Measurements from ENCODE around the gene FAM50A.
A peak's percentile ranks its signal among the peaks of the same experiment; 100 is the strongest.

Gene FAM50A

DNA sequence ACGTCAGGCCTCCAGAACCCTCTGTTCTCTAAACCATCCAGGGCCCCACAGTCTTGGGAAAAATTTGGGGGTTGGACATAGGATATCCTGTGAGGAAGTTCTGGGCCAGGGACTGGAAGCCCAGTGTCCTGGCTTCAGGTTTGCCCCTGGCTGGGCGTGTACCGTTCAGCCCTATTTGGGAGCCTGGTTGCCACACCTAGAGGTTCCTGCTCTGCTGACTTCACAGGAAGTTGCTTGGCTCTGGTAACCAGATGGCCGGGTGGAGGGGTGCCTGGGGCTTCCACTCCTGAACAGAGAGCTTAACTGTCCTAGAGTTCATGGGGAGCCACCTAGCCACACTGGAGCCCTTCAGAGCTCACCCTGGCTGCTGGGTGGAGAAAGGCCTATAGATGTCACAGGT is 31.5 kb upstream of the FAM50A start:
- DNase-seq (ENCODE audit: low read depth in 1 of 2, low spot score in 1 of 2), result no peak

DNA sequence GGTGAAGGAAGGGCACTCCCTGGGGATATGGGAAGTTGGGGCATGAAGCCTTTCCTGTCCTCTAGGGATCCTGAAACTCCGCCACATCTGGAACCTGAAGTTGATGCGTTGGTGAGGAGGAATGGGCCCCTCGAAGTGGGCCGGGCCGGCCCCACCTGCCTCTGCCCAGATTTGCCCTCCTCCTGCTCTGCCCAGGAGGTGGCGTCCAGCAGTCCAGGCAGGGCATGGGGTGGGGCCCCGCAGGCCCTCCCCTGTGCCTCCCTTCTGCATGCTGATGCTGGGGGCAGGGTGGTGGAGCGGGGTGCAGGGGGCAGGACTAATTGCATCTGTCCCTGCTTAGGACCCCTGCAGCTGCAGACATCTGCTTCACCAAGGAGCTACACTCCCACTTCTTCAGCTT is 30.8 kb upstream of the FAM50A start:
- no peak for DNase-seq (ENCODE audit: low read depth in 1 of 2, low spot score in 1 of 2)

DNA sequence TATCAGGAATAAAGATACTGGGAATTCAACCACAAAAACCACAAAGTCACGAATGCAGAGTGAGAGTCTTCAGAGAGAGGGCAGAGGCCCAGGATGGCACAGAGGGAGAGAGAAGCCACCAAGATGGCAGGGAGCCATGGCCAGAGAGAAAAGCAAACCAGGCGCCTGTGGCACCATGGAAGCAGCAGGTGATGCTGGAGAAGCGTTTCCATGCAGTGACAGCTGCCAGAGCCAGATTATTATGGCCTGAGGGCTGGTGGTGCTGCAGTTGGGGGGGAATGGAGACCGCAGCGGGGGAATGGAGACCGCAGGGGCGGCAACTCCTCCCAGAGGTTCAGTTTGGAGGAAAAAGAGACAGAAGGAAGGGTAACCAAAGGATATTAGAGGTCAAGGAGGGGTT is 26.8 kb upstream of the FAM50A start:
- no peak for DNase-seq (ENCODE audit: low read depth in 1 of 2, low spot score in 1 of 2)

DNA sequence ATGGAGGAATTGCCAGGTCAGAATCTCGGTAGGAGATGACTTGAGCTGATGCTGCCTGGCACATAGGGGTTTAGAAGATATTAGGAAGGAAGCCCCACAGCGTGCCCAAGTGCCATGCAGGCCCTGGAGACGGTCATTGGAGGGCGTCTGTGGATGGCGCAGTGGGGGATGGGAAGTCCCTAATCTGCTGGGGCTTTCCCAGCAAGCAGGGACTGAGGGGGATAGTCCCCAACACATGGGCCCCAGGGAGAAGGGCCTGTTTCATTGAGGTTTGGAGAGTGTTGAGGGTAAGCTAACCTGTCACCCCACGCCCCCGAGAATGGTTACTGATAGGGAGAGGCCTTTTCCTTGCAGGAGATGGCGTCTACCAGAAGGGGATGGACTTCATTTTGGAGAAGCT is 24.8 kb upstream of the FAM50A start:
- no peak for DNase-seq (ENCODE audit: low read depth in 1 of 2, low spot score in 1 of 2)

DNA sequence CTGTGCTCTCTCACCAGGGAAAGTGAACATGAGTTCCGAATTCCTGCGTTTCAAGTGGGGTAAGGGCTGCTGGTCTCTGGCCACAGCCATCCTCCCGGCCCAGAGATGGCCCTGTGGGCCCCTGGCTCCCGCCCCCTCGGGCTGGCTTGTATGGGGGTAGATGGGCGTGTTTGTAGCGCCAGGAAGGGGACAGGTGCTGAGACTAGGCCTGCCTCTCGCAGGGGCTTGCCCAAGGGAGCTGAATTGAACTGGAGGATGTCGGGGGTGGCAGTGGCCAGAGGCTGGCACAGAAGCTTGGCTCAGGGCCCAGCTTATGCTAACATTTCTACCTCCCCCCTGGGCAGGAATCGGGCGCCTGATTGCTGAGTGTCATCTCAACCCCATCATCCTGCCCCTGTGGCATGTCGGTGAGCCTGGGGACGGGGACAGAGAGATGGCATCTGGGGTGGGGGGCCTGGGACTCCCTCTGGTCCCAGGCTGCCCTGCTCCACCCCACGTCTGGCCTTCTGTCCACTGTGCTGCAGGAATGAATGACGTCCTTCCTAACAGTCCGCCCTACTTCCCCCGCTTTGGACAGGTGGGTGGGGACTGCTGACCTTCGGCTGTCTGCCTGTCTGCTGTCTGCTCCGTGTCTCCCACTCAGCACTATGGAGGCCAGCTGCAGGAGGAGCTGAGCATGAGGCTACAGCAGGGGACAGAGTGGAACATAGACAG is 24.1 kb upstream of the FAM50A start:
- DNase-seq (ENCODE audit: low read depth in 1 of 2, low spot score in 1 of 2), result no peak

DNA sequence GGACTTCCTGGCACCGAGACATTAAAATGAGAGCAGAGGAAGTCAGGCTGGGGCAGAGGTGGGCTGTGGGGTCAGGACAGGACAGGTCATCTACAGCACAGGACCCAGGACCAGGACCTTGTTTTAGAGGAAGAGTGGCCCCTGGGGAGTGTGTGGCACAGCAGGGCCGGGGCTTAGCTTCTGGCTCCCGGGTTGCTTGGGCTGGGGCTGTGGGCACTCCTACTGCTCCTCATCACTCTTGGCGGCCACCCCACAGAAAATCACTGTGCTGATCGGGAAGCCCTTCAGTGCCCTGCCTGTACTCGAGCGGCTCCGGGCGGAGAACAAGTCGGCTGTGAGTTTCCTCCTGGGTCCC is 23.6 kb upstream of the FAM50A start:
- no peak for DNase-seq (ENCODE audit: low read depth in 1 of 2, low spot score in 1 of 2)

DNA sequence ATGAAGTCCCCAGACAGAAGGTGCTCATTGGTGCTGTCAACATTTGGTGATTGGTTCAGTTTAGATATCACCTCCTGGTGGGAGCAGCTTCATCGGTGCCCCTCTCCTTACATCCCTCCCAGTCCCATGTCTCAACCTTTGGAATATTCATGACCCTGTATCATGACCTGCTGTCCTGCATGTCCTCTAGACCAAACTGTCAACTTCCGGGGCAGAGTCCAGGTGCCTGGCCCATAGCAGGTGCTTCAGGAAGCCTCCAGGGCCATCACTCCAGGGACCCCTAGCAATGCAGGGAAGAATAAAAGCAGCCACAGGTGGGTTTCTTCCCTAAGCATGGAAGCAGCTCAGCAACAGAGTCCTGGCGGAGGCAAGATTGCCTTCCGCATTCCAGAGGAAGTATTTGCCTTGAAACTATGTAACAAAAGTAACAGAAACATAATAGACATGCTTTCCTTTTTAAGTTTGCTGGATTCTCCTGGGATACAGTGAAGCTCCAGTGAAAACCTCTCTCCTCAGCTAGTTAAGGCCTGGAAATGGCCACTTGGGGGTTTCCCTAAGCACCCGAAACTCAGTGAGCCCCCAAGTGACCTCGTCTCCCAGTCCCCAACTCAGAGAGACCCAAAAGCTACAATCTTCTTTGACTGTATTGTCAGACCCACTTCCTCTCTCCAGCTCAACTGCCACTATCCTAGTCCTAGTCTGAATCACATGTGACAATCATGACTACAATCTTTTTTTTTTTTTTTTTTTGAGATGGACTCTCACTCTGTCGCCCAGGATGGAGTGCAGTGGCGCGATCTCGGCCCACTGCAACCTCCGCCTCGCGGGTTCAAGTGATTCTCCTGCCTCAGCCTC is 16.8 kb upstream of the FAM50A start:
- no peak for DNase-seq (ENCODE audit: low read depth in 1 of 2, low spot score in 1 of 2)

DNA sequence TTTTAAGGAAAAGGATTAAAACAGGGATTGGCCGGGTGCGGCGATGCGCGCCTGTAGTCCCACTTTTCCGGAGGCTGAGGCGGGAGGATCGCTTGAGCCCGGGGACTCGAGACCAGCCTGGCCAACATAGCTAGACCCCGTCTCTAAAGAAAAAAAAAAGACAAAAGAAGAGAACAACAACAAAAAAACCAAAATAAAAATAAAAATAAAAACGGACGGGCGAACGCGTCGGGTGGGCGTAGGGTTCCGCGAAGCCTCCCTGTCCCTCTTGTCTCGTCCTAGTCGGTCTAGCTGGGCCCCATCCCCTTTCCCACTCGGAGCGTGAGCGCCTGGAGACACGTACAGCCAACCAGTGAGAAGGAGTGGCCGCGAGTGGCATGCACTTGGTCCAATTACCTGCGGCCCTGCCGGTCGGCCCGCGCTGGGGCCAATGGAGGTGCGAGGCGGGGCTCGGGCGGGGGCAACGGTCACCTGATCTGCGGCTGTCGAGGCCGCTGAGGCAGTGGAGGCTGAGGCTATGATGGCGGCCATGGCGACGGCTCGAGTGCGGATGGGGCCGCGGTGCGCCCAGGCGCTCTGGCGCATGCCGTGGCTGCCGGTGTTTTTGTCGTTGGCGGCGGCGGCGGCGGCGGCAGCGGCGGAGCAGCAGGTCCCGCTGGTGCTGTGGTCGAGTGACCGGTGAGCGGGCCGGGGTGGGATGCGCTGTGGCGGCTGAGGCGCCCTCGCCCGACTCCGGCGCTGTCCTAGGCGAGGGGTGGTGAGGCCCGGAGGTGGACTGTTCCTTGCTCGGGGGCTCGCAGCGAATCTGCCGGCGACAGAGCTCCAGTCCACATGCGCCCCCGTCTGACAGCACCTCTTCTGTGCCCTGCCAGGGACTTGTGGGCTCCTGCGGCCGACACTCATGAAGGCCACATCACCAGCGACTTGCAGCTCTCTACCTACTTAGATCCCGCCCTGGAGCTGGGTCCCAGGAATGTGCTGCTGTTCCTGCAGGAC is 15.5 kb upstream of the FAM50A start, which contains the start of gene ATP6AP1:
ATP6AP1 (plus strand) TSS at position 502 of the 996 bp plus-strand sequence; CDS start at position 518, 16 bp downstream.
- DNase-seq (ENCODE audit: low read depth in 1 of 2, low spot score in 1 of 2), result peak; percentile 67 to 80

DNA sequence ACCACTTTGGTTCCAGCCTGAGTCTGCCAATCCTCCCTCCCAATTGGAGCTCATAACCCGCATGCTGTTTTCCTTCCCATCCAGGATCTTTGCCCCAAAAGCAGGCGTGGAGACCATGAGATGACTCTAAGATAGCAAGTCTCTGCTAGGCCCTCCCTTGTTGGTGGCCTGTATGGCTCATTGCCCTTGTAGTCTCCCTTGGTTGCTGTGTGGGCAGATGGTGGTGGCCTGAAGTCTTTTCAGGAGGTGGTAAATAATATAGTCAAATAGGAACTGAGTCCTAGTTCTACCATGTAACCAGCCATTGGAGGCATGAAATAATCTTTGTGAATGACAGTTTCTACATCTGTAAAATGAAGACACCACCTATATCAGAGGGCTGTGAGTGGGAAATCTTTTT is 14.2 kb upstream of the FAM50A start:
- DNase-seq (ENCODE audit: low read depth in 1 of 2, low spot score in 1 of 2), result no peak

DNA sequence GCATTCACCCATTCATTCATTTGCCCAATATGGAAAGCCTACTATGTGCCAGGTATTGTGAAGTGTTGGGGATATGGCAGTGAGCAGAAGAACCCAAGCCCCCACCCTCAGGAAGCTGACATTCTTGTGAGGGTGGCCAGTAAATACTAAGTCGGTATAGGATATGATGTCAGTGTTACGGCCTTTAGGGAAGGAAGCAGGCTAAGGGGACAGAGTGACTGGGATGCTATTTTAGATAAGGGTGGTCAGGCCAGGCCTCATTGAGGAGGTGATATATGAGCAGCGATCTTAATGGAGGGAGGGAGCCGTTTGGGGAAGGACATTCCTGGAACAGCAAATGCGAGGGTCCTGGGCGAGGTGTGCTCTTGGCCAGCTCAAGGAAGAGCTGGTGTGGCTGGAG is 13.5 kb upstream of the FAM50A start:
- no peak for DNase-seq (ENCODE audit: low read depth in 1 of 2, low spot score in 1 of 2)

DNA sequence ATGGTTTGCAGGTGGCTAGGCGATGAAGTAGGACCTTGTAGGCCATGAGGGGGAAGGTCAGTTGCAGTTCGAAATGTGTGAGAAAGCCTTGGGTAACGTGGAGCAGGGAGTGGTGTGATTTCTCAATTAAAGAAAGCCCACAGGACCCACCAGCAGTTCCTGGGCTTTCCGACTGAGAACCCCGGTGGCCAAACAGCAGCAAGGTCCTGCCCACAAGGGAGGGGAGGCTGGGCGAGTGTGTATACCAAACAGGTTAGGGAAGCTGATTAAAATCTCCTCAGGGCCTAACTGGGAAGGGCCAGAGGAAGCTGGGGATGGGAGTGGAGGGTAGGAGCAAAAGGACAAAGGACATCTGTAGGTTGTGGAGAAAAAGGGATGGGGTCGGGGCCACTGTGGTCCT is 13.0 kb upstream of the FAM50A start:
- no peak for DNase-seq (ENCODE audit: low read depth in 1 of 2, low spot score in 1 of 2)

DNA sequence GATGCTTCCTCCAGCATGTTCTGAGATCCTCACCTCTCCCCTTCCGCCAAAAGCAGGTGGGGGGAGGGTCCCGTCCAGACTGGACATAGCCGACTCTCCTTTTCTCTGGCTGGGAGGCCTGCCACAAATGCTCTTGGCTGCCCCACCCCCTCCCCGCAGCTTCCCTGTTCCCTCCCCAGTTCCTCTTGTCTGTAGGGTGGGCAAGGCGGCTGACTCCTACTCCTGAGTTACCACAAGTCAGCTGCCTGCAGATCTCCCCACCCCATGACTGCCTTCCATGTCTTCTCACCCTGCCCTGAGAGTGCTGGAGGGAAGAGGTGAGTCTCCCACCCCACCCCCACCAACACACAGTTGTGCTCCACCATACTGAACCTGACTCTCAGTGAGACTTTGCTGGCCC is 12.6 kb upstream of the FAM50A start:
- DNase-seq (ENCODE audit: low read depth in 1 of 2, low spot score in 1 of 2), result no peak

DNA sequence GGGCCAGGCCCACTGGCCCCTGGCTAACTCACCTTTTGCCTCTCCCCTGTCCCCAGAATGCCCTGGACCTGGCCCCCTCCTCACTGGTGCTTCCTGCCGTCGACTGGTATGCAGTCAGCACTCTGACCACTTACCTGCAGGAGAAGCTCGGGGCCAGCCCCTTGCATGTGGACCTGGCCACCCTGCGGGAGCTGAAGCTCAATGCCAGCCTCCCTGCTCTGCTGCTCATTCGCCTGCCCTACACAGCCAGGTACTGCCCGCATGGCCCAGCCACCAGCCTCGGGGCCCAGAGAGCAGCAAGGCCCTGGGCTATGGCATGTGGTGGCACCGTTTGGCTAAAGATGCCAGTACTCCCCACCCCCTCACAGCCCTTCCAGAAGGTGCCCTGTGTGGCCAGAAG is 11.7 kb upstream of the FAM50A start:
- DNase-seq (ENCODE audit: low read depth in 1 of 2, low spot score in 1 of 2), result no peak

DNA sequence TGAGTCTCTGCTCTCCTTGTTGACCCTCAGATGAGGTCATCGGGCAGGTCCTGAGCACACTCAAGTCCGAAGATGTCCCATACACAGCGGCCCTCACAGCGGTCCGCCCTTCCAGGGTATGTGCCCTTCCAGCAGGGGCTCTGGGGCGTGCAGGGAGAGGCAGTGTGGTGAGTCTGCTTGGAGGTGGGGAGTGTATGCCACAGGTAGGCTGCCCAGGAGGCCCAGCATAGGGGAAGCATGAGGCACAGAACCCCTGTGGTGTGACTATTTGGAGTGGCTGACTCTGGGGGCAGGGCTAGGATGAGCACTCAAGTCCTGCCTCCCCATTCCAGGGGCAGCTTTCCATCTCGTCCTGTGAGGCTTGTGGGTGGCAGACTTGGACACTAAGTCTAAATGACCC is 10.3 kb upstream of the FAM50A start:
- no peak for DNase-seq (ENCODE audit: low read depth in 1 of 2, low spot score in 1 of 2)

DNA sequence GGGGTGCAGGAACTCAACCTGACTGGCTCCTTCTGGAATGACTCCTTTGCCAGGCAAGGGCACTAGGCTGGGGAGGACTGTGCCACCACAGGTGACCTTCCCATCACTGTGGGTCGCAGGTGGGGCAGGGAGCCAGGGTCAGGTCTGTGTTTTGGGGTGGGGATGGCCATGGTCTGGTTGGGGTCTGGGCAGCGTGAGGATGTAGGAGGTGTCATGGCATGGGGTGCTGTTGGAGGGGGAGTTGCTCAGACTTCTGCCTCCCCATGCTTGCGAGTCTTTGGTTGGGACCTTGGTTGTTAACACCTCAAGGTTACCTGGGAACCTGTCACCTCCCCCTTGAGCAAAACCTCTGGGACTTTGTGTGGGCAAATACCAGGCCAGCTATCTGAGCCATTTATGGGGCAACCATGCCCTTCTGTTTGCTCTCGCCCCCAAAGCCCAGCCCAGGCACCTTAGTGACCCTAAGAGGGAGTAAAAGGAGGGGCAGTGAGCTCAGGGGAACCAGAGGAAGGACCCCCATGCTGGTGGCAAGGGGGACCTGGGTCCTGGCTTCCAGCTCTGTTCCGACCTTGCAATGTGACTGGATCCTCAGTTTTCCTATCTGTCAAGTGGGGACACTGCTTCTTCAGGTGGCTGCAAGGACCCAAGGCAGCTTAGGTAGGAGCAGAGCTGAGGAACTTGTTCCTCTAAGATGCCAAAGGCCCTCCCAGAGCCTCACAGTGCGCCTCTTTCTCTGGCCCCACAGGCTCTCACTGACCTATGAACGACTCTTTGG is 9.4 kb upstream of the FAM50A start:
- DNase-seq (ENCODE audit: low read depth in 1 of 2, low spot score in 1 of 2), result no peak

DNA sequence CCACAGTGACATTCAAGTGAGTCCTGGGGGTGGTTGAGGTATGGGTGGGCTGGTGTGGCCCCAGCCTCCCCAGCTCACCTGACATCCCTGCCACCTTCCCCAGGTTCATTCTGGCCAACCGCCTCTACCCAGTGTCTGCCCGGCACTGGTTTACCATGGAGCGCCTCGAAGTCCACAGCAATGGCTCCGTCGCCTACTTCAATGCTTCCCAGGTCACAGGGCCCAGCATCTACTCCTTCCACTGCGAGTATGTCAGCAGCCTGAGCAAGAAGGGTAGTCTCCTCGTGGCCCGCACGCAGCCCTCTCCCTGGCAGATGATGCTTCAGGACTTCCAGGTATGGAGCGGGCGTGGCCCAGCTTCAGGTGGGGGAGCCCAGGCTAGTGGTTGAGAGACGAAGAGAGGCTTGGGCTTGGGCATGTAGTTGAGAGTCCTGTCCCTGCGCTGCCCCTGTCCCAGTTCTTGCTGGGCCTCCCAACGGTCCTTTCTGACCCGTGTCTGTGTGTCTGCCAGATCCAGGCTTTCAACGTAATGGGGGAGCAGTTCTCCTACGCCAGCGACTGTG is 8.7 kb upstream of the FAM50A start:
- DNase-seq (ENCODE audit: low read depth in 1 of 2, low spot score in 1 of 2), result no peak

DNA sequence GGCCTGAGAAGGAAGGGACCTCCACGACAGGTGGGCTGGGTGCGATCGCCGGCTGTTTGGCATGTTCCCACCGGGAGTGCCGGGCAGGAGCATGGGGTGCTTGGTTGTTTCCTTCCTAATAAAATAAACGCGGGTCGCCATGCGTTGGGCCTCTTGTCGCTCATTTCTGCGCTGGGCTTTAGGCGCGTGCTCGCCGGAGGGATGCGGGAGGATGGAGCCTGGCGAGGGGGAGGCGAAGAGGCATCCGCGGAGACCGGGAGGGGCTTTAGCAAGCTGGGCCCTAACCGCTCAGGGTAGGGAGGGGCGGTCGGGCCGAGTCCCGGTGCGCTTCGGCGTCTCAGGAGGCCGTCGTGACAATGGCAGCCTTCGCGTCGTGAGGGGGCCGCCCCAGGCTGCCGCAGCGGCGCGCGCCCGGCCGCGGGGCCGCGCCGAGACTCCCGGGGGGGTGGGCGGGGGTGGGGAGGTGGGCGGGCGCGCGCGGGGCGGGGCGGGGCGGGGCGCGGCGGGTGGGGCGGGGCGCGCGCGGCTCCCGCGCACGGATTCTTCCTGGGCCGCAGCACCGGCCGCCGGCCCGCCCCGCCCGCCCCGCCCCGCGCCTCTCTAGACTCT is 7.5 kb upstream of the FAM50A start:
- peak in 1 of 2 donors; percentile 43 for DNase-seq (ENCODE audit: low read depth in 1 of 2, low spot score in 1 of 2)

DNA sequence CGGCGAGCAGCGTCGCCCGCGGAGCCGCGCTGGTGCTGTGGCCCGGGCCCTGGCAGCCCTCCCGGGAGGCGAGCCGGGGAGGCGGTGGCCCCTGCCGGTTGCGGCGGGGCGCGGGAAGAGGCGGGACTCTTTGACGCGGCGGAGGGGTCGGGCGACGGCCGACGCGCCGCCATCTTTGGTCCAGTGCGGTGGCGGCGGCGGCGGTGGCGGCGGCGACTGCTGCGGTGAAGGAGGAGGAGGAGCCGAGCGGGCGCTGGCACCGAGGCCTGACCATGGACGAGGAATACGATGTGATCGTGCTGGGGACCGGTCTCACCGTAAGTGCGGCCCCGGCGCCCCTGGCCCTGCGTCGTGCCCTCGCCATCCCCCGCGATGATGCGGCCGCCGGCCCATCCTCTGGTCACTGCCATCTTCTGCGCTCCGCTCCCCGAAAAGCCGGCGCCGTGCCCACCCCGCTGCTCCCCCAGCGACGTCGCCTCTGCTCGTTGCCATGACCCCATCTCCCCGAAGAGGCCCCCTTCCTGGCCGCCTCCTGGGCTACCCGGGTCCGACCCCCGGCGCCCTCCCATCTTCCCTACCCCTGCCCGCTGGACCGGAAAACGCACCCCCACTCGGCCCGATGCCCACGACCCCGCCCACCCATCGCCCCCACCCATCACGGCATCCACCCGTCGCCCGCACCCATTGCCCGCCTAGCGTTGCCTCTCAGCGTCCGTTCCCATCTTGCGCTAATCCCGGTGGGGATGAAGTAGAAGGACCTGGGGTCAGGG is 6.8 kb upstream of the FAM50A start, which contains the start of gene GDI1:
GDI1 (plus strand) TSS at position 172 of the 770 bp plus-strand sequence; CDS start at position 273, 101 bp downstream.
- peak; percentile 25 to 47 for DNase-seq (ENCODE audit: low read depth in 1 of 2, low spot score in 1 of 2)

Data from activated T-helper 1 cell treated with anti-CD3 and anti-CD28 coated beads, Interleukin-2, amount 50 U/mL, for 16 hours (primary cell).